Measurements from ENCODE around the gene AK9. TPM values are rescaled to one million over a fixed set of nuclear protein-coding genes. Genes with fewer than 3 reads are reported as not detected.
"Not testable (repeated sequence)": the region's sequence is repeated elsewhere in the genome, so short reads cannot be mapped to it uniquely, and the experiment has no call there.

Gene AK9
- total and polyA plus RNA-seq, 5 donors from 2014 or later: 4.3 to 8.2 (median 6.9) TPM

DNA sequence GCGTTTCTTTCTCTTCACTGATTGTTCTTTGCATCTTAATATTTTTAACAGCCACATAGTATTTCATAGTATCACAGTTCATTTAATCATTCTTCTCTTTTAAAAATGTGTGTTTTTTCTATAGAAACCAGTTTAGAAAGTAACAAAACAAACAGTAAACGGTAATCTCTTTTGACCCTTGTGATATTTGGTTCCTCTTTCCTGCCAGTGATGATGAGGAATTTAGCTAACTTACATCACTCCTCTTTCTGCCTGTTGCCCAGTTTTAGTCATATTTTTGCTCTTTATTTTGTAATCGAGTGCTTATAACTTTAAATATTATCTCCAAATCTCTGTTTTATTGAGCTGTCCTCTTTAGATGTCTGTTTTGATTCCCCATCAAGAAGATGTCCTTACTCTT, 169.9 kb downstream of the AK9 start:
- H3K9me3 ChIP-seq (ENCODE audit: control insufficient read depth in 2 of 2, low read length in 2 of 2): peaks cover 4 to 5% of the 10 kb centered on the region in 2 experiments
- Mint-ChIP-seq H3K36me3 (no peaks in the 10 kb centered on the region), H3K27me3 (peaks cover 4% of the 10 kb centered on the region), H3K4me3 (no peak overlapping the region), H3K9me3 (peaks cover 0 to 14% (median 0%) of the 10 kb centered on the region in 7 donors), H3K4me1 (peaks cover 6 to 16% (median 11%) of the 10 kb centered on the region in 4 donors), H3K27ac (no peak overlapping the region)
- DNase-seq: no peak
- ATAC-seq (ENCODE audit: low read depth in 2 of 2): no peak
- H3K4me1 ChIP-seq (ENCODE audit: control insufficient read depth, insufficient read depth, low read length, poor library complexity, severe bottlenecking): peaks cover 4% of the 10 kb centered on the region
- no peak overlapping the region for H3K27ac ChIP-seq (ENCODE audit: insufficient read depth, low read length, poor library complexity, severe bottlenecking)
- H3K4me3 ChIP-seq (ENCODE audit: low read depth, low read length): no peak overlapping the region
- H3K36me3 ChIP-seq (ENCODE audit: control insufficient read depth, insufficient read depth, low read length): no peaks in the 10 kb centered on the region
- H3K27me3 ChIP-seq (ENCODE audit: control insufficient read depth, insufficient read depth, low read length): peaks cover 4% of the 10 kb centered on the region

DNA sequence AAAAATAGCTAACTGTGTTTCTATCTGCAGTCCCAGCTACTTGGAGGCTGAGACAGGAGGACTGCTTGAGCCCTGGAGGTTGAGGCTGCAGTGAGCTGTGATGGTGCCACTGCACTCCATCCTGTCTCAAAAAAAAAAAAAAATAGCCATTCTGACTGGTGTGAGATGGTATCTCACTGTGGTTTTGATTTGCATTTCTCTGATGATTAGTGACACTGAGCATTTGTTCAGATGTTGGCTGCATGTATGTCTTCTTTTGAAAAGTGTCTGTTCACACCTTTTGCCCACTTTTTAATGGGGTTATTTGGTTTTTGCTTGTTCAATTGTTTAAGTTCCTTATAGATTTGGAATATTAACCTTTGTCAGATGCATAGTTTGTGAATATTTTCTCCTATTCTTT, 171.4 kb downstream of the AK9 start:
- H3K27me3 ChIP-seq (ENCODE audit: control insufficient read depth, insufficient read depth, low read length); H3K27ac Mint-ChIP-seq; ATAC-seq (ENCODE audit: low read depth in 2 of 2); H3K36me3 ChIP-seq (ENCODE audit: control insufficient read depth, insufficient read depth, low read length); H3K4me3 ChIP-seq (ENCODE audit: low read depth, low read length); H3K27me3 Mint-ChIP-seq; H3K4me3 Mint-ChIP-seq; DNase-seq; H3K36me3 Mint-ChIP-seq; H3K9me3 ChIP-seq (ENCODE audit: control insufficient read depth in 2 of 2, low read length in 2 of 2); H3K4me1 ChIP-seq (ENCODE audit: control insufficient read depth, insufficient read depth, low read length, poor library complexity, severe bottlenecking); H3K27ac ChIP-seq (ENCODE audit: insufficient read depth, low read length, poor library complexity, severe bottlenecking): not testable (repeated sequence)
- Mint-ChIP-seq H3K9me3 (peaks cover 0 to 14% (median 0%) of the 10 kb centered on the region in 7 donors), H3K4me1 (peaks cover 15 to 30% (median 21%) of the 10 kb centered on the region in 4 donors)

DNA sequence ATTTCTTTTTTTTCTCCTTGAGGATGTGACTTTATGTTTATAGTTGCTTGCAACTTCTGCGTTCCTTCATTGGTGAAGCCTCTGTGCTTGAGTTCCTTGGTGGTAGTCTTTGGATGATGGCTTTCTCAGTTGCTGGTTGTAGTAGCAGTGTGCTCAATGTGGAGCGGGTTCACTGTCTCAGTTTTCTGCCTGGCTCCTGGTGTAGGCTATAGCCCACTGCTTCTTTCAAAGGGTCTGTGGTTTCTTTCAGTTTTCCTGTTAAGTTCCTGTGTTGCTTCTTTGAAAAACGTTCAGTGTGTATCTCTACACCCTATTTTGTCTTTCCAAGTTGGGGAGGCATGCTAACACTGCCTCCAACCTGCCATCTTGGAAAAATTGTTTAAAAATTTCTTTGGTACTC, 174.1 kb downstream of the AK9 start:
- ATAC-seq (ENCODE audit: low read depth in 2 of 2): no peak
- no peak overlapping the region for H3K27ac Mint-ChIP-seq
- H3K27ac ChIP-seq (ENCODE audit: insufficient read depth, low read length, poor library complexity, severe bottlenecking): no peak overlapping the region
- peaks cover 15 to 31% (median 21%) of the 10 kb centered on the region in 4 donors for H3K4me1 Mint-ChIP-seq
- peak overlapping the region in 3 of 4 donors; percentile 6 to 91 (median 64) for H3K4me3 Mint-ChIP-seq
- H3K36me3 ChIP-seq (ENCODE audit: control insufficient read depth, insufficient read depth, low read length): no peaks in the 10 kb centered on the region
- H3K27me3 Mint-ChIP-seq: peaks cover 4% of the 10 kb centered on the region
- no peak for DNase-seq
- H3K4me3 ChIP-seq (ENCODE audit: low read depth, low read length): peak overlapping the region; percentile 96
- H3K9me3 ChIP-seq (ENCODE audit: control insufficient read depth in 2 of 2, low read length in 2 of 2): no peaks in the 10 kb centered on the region
- H3K4me1 ChIP-seq (ENCODE audit: control insufficient read depth, insufficient read depth, low read length, poor library complexity, severe bottlenecking): peaks cover 7% of the 10 kb centered on the region
- peaks cover 1% of the 10 kb centered on the region for H3K27me3 ChIP-seq (ENCODE audit: control insufficient read depth, insufficient read depth, low read length)
- peaks cover 0 to 8% (median 0%) of the 10 kb centered on the region in 7 donors for H3K9me3 Mint-ChIP-seq
- no peaks in the 10 kb centered on the region for H3K36me3 Mint-ChIP-seq

GRCh38 chr6:109515781-109516409, 175.1 kb downstream of the AK9 start:
- H3K4me1 ChIP-seq (ENCODE audit: control insufficient read depth, insufficient read depth, low read length, poor library complexity, severe bottlenecking): peaks cover 7% of the 10 kb centered on the region
- H3K27ac ChIP-seq (ENCODE audit: insufficient read depth, low read length, poor library complexity, severe bottlenecking): no peak overlapping the region
- Mint-ChIP-seq H3K27ac (peak overlapping the region in 2 of 3 donors; percentile 2 to 50), H3K4me1 (peaks cover 15 to 31% (median 21%) of the 10 kb centered on the region in 4 donors), H3K27me3 (peaks cover 4% of the 10 kb centered on the region), H3K4me3 (peak overlapping the region; percentile 58 to 91 (median 84)), H3K9me3 (peaks cover 0 to 8% (median 0%) of the 10 kb centered on the region in 7 donors), H3K36me3 (no peaks in the 10 kb centered on the region)
- H3K9me3 ChIP-seq (ENCODE audit: control insufficient read depth in 2 of 2, low read length in 2 of 2): no peaks in the 10 kb centered on the region
- ATAC-seq (ENCODE audit: low read depth in 2 of 2) (no peak), DNase-seq (peak in 2 of 3 donors; percentile 8 to 59)
- H3K27me3 ChIP-seq (ENCODE audit: control insufficient read depth, insufficient read depth, low read length): no peaks in the 10 kb centered on the region
- peak overlapping the region; percentile 96 for H3K4me3 ChIP-seq (ENCODE audit: low read depth, low read length)
- no peaks in the 10 kb centered on the region for H3K36me3 ChIP-seq (ENCODE audit: control insufficient read depth, insufficient read depth, low read length)

DNA sequence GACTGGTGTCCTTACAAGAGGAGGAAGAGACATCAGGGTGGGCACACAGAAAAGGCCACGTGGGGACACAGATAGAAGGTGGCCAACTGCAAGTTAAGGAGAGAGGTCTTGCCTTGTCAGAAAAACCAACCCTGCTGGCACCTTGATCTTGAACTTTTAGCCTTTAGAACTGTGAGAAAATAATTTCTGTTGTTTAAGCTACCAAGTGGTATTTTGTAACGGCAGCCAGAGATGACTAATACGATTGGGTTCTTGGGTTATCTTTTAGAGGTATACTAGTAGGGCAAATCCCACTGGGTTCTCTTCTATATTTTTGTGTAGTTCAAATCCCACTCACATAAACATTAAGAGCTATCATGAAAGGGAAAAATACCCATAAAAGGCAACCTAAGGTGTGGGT, 176.1 kb downstream of the AK9 start:
- peaks cover 4% of the 10 kb centered on the region for H3K27me3 Mint-ChIP-seq
- peaks cover 0 to 1% (median 0%) of the 10 kb centered on the region in 7 donors for H3K9me3 Mint-ChIP-seq
- no peaks in the 10 kb centered on the region for H3K36me3 ChIP-seq (ENCODE audit: control insufficient read depth, insufficient read depth, low read length)
- ATAC-seq (ENCODE audit: low read depth in 2 of 2): no peak
- no peaks in the 10 kb centered on the region for H3K9me3 ChIP-seq (ENCODE audit: control insufficient read depth in 2 of 2, low read length in 2 of 2)
- no peak for DNase-seq
- H3K27me3 ChIP-seq (ENCODE audit: control insufficient read depth, insufficient read depth, low read length): no peaks in the 10 kb centered on the region
- peaks cover 15 to 30% (median 19%) of the 10 kb centered on the region in 4 donors for H3K4me1 Mint-ChIP-seq
- no peaks in the 10 kb centered on the region for H3K36me3 Mint-ChIP-seq
- peaks cover 7% of the 10 kb centered on the region for H3K4me1 ChIP-seq (ENCODE audit: control insufficient read depth, insufficient read depth, low read length, poor library complexity, severe bottlenecking)
- peak overlapping the region; percentile 96 for H3K4me3 ChIP-seq (ENCODE audit: low read depth, low read length)
- peak overlapping the region; percentile 58 to 91 (median 84) for H3K4me3 Mint-ChIP-seq
- no peak overlapping the region for H3K27ac ChIP-seq (ENCODE audit: insufficient read depth, low read length, poor library complexity, severe bottlenecking)
- peak overlapping the region; percentile 2 to 50 (median 10) for H3K27ac Mint-ChIP-seq

- Histone ChIP-seq H3K36me3 (ENCODE audit: control insufficient read depth, insufficient read depth, low read length) (no peaks in the 10 kb centered on the region), H3K4me1 (ENCODE audit: control insufficient read depth, insufficient read depth, low read length, poor library complexity, severe bottlenecking) (peaks cover 7% of the 10 kb centered on the region), H3K9me3 (ENCODE audit: control insufficient read depth in 2 of 2, low read length in 2 of 2) (no peaks in the 10 kb centered on the region), H3K27ac (ENCODE audit: insufficient read depth, low read length, poor library complexity, severe bottlenecking) (no peak overlapping the region), H3K27me3 (ENCODE audit: control insufficient read depth, insufficient read depth, low read length) (no peaks in the 10 kb centered on the region), H3K4me3 (ENCODE audit: low read depth, low read length) (no peak overlapping the region)
- Mint-ChIP-seq H3K9me3 (peaks cover 0 to 1% (median 0%) of the 10 kb centered on the region in 7 donors), H3K4me1 (peaks cover 15 to 26% (median 19%) of the 10 kb centered on the region in 4 donors), H3K36me3 (no peaks in the 10 kb centered on the region), H3K27ac (no peak overlapping the region), H3K4me3 (no peak overlapping the region), H3K27me3 (peaks cover 4% of the 10 kb centered on the region)
- DNase-seq: no peak
- no peak for ATAC-seq (ENCODE audit: low read depth in 2 of 2)
Observed at GRCh38 chr6:109513571-109514071, 177.4 kb downstream of the AK9 start.

DNA sequence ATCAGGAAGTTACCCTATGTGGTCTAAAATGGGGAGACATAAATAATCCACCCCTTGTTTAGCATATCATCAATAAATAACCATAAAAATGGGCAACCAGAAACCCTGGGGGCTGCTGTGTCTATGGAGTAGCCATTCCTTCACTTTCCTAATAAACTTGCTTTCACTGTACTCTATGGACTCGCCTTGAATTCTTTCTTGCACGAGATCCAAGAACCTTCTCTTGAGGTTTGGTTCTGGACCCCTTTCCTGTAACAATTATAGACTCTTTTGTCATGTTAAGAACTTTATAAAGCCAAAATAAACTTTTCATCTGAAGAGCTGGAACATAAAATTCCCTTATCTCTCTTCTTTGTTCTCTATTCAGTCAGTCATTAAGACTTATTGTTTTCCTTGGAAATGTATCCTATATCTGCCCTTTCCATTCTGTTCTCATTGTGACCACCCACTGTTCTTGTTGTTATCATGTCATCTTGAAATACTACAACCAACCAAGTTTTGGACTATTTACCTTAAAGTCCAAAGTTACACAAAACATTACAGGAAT, 178.7 kb downstream of the AK9 start:
- Mint-ChIP-seq H3K4me3 (no peak overlapping the region), H3K4me1 (peaks cover 15 to 26% (median 19%) of the 10 kb centered on the region in 4 donors), H3K36me3 (no peaks in the 10 kb centered on the region), H3K27me3 (peaks cover 4% of the 10 kb centered on the region), H3K27ac (no peak overlapping the region), H3K9me3 (peaks cover 0 to 1% (median 0%) of the 10 kb centered on the region in 7 donors)
- H3K4me3 ChIP-seq (ENCODE audit: low read depth, low read length): no peak overlapping the region
- H3K27ac ChIP-seq (ENCODE audit: insufficient read depth, low read length, poor library complexity, severe bottlenecking): no peak overlapping the region
- no peaks in the 10 kb centered on the region for H3K9me3 ChIP-seq (ENCODE audit: control insufficient read depth in 2 of 2, low read length in 2 of 2)
- no peaks in the 10 kb centered on the region for H3K36me3 ChIP-seq (ENCODE audit: control insufficient read depth, insufficient read depth, low read length)
- peaks cover 7% of the 10 kb centered on the region for H3K4me1 ChIP-seq (ENCODE audit: control insufficient read depth, insufficient read depth, low read length, poor library complexity, severe bottlenecking)
- H3K27me3 ChIP-seq (ENCODE audit: control insufficient read depth, insufficient read depth, low read length): no peaks in the 10 kb centered on the region
- ATAC-seq (ENCODE audit: low read depth in 2 of 2) (no peak), DNase-seq (no peak)

Measured in CD4-positive, CD25-positive, alpha-beta regulatory T cell (primary cell).